Epithelial cell of proximal tubule (primary cell): ENCODE measurements around the gene INTS4. TPM values are rescaled to one million over a fixed set of nuclear protein-coding genes. Genes with fewer than 3 reads are reported as not detected.
"Not testable (repeated sequence)": the region's sequence is repeated elsewhere in the genome, so short reads cannot be mapped to it uniquely, and the experiment has no call there.

Experiments used
- DNase-seq: peaks from one replicate; pipeline ENCODE4 v3.0.0-alpha.2; 2011; ENCODE audit warnings: low read depth
- H3K4me3 ChIP-seq: 2 replicates; pipeline ENCODE4 v1.5.1; 2011; ENCODE audit warnings: low read depth, mild to moderate bottlenecking, low read length
- total RNA-seq: library from RNA; depleted of rRNA; stranded (reverse); fragments of >200 nt; gene quantifications from 2 replicates; pipeline ENCODE4 v1.2.3, GENCODE V29; 2015
- TF ChIP-seq, protein P1 (sequence below): conservative IDR thresholded peaks from 2 replicates; pipeline ENCODE4 v1.5.1; 2012; ENCODE audit warnings: low read depth, mild to moderate bottlenecking, low read length

The INTS4 gene
- total RNA-seq, 1 donor from 2014 or later = 15.3 TPM

DNA sequence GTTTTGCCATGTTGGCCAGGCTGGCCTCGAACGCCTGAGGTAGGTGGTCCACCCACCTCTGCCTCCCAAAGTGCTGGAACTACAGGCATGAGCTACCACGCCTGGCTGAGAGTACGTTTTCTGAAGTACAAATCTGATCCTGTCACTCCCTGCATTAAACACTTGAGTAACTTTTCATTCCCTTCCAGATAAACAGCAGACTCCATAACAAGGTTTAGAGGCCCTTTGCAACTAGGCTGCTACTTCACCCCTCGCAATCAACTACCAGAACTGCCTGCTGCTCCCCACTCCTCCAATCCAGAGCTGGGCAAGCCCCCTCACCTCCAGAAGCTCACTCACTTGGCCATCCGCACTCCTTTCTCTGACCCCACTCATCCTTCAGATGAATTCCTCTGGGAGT is 27.1 kb upstream of the INTS4 start:
- no peak overlapping the region for H3K4me3 ChIP-seq
- DNase-seq = no peak
- TF ChIP-seq, protein P1, sequence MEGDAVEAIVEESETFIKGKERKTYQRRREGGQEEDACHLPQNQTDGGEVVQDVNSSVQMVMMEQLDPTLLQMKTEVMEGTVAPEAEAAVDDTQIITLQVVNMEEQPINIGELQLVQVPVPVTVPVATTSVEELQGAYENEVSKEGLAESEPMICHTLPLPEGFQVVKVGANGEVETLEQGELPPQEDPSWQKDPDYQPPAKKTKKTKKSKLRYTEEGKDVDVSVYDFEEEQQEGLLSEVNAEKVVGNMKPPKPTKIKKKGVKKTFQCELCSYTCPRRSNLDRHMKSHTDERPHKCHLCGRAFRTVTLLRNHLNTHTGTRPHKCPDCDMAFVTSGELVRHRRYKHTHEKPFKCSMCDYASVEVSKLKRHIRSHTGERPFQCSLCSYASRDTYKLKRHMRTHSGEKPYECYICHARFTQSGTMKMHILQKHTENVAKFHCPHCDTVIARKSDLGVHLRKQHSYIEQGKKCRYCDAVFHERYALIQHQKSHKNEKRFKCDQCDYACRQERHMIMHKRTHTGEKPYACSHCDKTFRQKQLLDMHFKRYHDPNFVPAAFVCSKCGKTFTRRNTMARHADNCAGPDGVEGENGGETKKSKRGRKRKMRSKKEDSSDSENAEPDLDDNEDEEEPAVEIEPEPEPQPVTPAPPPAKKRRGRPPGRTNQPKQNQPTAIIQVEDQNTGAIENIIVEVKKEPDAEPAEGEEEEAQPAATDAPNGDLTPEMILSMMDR = no peak

DNA sequence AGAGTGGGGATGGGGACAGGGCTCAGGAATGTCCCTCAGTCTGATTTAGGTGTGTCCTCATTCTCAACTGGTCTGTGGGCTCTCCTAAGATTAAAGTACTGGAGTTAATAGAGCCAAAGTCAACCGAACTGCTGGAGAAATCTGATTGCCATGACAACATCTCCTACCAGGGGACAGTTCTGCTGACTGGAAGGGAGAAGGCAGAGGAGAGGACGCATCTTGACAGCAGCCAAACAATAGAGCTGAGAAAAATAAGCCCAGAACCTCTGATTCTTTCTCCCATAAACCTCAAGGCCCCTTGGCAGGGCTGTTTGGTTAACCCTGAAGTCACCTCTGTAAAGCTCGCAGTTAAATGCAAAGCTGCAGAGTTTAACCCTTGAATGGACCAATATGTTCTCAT is 25.8 kb upstream of the INTS4 start:
- no peak overlapping the region for H3K4me3 ChIP-seq
- no peak for DNase-seq
- TF ChIP-seq, protein P1 = no peak

DNA sequence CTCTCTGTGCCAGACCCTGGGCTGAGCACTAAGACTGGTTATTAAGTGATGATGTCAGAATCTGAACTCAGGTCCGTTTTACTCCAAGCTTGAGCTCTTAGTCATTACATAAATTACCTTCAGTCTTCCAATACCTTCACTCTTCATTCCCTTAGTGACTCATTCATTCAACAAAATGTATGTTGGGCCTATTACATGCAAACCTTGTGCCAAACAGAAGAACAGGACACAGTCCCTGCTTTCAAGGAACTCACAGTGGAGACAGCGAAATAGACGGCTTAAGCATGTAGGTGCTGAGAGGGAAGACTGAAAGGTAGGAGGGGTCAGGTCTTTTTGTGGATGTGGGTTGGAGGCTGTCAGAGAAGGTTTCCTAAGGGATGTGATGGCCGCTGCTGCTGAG is 25.3 kb upstream of the INTS4 start:
- TF ChIP-seq, protein P1 = no peak
- H3K4me3 ChIP-seq = no peak overlapping the region
- no peak for DNase-seq

DNA sequence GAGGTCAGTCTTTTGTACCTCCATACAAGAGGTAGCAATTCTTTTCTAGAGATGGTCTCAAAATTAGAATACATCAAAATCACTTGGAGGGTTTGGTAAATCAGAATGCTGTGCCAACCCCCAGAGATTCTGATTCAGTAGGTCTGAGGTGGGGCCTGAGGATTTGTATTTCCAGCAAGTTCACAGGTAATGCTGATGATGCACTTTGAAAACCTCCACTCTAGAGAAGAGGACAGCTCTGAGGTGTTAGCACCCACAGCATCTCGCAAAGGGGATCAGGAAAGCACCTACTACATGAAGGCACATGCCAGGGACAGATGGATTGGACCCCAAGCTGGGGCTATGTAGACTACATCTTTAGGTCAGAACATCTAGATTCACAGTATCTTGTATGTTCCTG is 21.4 kb upstream of the INTS4 start:
- DNase-seq = no peak
- no peak overlapping the region for H3K4me3 ChIP-seq
- TF ChIP-seq, protein P1 = no peak

DNA sequence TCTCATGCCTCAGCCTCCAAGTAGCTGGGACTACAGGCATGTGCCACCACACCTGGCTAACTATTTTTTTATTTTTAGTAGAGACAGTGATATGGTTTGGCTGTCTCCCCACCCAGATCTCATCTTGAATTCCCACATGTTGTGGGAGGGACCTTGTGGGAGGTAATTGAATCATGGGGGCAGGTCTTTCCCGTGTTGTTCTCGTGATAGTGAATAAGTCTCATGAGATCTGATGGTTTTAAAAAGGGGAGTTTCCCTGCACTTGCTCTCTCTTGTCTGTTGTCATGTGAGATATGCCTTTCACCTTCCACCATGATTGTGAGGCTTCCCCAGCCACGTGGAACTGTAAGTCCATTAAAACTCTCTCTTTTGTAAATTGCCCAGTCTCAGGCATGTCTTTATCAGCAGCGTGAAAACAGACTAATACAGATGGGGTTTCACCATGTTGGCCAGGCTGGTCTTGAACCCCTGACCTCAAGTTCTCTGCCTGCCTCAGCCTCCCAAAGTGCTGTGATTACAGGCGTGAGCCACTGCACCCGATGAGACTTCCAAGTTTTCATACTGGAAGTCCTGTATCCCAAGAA is 20.6 kb upstream of the INTS4 start:
- not testable (repeated sequence) for DNase-seq, H3K4me3 ChIP-seq

DNA sequence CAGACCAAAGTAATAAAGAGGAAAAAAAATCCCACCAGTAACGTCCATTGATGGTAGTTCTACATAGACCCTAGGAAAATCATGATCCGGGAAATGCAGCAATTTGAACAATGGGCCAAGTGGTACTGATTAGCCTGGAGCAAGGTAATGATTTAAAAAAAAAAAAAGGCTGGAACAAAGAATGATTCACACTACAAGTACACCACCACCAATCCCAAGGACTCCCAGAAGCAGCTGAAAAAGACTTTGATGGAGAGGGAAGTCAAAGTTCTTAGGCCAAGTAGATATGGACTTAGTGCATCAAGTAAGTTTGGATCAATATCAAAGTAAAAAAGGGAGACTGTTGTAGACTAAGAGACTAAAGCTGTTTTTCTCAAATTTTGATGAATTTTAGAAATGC is 16.8 kb upstream of the INTS4 start:
- DNase-seq = no peak
- H3K4me3 ChIP-seq = no peak overlapping the region
- TF ChIP-seq, protein P1 = no peak

DNA sequence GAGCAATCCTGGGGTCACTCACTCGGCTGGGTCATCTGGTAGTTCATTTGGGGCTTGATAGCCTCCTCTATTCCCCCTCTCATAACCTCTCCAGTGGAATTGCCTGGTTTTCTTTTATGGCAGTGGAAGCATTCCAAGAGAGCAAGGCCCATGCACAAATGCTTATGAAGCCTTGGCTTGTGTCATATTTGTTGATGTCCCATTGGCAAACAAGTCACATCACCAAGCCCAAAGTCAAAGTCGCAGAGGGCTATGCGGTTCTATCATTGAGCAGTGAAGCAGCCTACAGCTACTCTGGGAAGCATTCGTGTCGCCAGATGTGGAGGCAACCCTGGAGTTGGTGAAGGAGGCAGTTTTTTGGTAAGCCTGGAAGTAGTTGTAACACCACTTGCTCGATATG is 16.3 kb upstream of the INTS4 start:
- no peak overlapping the region for H3K4me3 ChIP-seq
- DNase-seq = no peak
- TF ChIP-seq, protein P1 = no peak
